IPS DF 4.7 (cell line): ENCODE results near the gene LRRC58.

ENCODE experiments used
- DNase-seq: peaks from one replicate; pipeline ENCODE4 v3.0.0-alpha.2; 2013; ENCODE audit warnings: low spot score; ENCODE audit errors: extremely low read depth

LRRC58 gene

GRCh38 chr3:120280566-120280965, 68.6 kb downstream of the LRRC58 start:
- no peak for DNase-seq

GRCh38 chr3:120280026-120280425, 69.1 kb downstream of the LRRC58 start:
- DNase-seq: no peak

GRCh38 chr3:120276767-120277166, 72.4 kb downstream of the LRRC58 start:
- no peak for DNase-seq

GRCh38 chr3:120275618-120276017, 73.5 kb downstream of the LRRC58 start:
- DNase-seq: no peak

GRCh38 chr3:120274739-120275167, 74.4 kb downstream of the LRRC58 start:
- DNase-seq: no peak
